Keratinocyte (primary cell): ENCODE data around the gene FES. TPM values are rescaled to one million over a fixed set of nuclear protein-coding genes. Genes with fewer than 3 reads are reported as not detected.

ENCODE experiments used
- DNase-seq: peaks from one replicate; pipeline ENCODE4 v3.0.0-alpha.2; 2011; ENCODE audit warnings: low read depth, missing footprints, low spot score
- FAIRE-seq: peaks from 2 replicates; lab custom pipeline; 2011; peaks lifted over from hg19 to GRCh38; lab: Jason Lieb, UNC
- H2AFZ ChIP-seq: 2 replicates; pipeline ENCODE4 v1.6.0; 2012; ENCODE audit warnings: low read length, control low read depth, inconsistent platforms; ENCODE audit not compliant: control insufficient read depth
- H3K27ac ChIP-seq: 2 replicates; pipeline ENCODE4 v1.5.1; 2011; ENCODE audit warnings: low read length; ENCODE audit not compliant: control insufficient read depth, insufficient read depth
- H3K27me3 ChIP-seq: 3 replicates; pipeline ENCODE4 v1.6.0; 2011; ENCODE audit warnings: low read length; ENCODE audit not compliant: control insufficient read depth, insufficient read depth; ENCODE audit errors: extremely low read depth
- H3K36me3 ChIP-seq, 2 experiments: 2 replicates in 1 of 2; 3 replicates in 1 of 2; pipeline ENCODE4 v1.5.1; 2011; ENCODE audit warnings: low read length in 2 of 2, mild to moderate bottlenecking in 1 of 2; ENCODE audit not compliant: control insufficient read depth in 2 of 2, insufficient read depth in 2 of 2; ENCODE audit errors: extremely low read depth in 1 of 2
- H3K4me1 ChIP-seq: 3 replicates; pipeline ENCODE4 v1.5.1; 2011; ENCODE audit warnings: low read length; ENCODE audit not compliant: control insufficient read depth, insufficient read depth; ENCODE audit errors: extremely low read depth
- H3K4me2 ChIP-seq: 3 replicates; pipeline ENCODE4 v1.6.0; 2011; ENCODE audit warnings: low read depth, low read length; ENCODE audit not compliant: control insufficient read depth, insufficient read depth; ENCODE audit errors: extremely low read depth
- H3K4me3 ChIP-seq, 3 experiments: fragments of 200-600 bp in 1 of 3; sonication (generic) in 1 of 3; 2 replicates in 2 of 3; 3 replicates in 1 of 3; pipeline ENCODE4 v1.5.1; 2011 to 2016; ENCODE audit warnings: low read length in 3 of 3, mild to moderate bottlenecking in 3 of 3, control low read depth in 2 of 3, inconsistent platforms in 1 of 3, low read depth in 1 of 3, mixed read lengths in 1 of 3, mixed run types in 1 of 3, moderate library complexity in 1 of 3; ENCODE audit not compliant: control insufficient read depth in 2 of 3, insufficient read depth in 2 of 3; ENCODE audit errors: extremely low read depth in 1 of 3
- H3K79me2 ChIP-seq: 2 replicates; pipeline ENCODE4 v1.6.0; 2012; ENCODE audit warnings: low read length; ENCODE audit not compliant: control insufficient read depth, insufficient read depth
- H3K9ac ChIP-seq: 3 replicates; pipeline ENCODE4 v1.6.0; 2011; ENCODE audit warnings: low read length; ENCODE audit not compliant: control insufficient read depth, insufficient read depth; ENCODE audit errors: extremely low read depth
- H3K9me1 ChIP-seq: 3 replicates; pipeline ENCODE4 v1.6.0; 2011; ENCODE audit warnings: low read length; ENCODE audit not compliant: control insufficient read depth, insufficient read depth; ENCODE audit errors: extremely low read depth
- H3K9me3 ChIP-seq: 2 replicates; pipeline ENCODE4 v1.5.1; 2012; ENCODE audit warnings: low read depth, low read length; ENCODE audit not compliant: control insufficient read depth
- H4K20me1 ChIP-seq: 3 replicates; pipeline ENCODE4 v1.6.0; 2011; ENCODE audit warnings: low read length; ENCODE audit not compliant: control insufficient read depth, insufficient read depth; ENCODE audit errors: extremely low read depth
- CTCF ChIP-seq, 3 experiments: IDR thresholded peaks in 1 of 3; conservative IDR thresholded peaks in 1 of 3; optimal IDR thresholded peaks in 1 of 3; 2 replicates in 2 of 3; 3 replicates in 1 of 3; pipeline versions ENCODE3 to v1.5.1; 2011; ENCODE audit warnings: low read length in 3 of 3, mild to moderate bottlenecking in 3 of 3, moderate library complexity in 2 of 3, control low read depth in 1 of 3, inconsistent platforms in 1 of 3; ENCODE audit not compliant: insufficient read depth in 2 of 3; ENCODE audit errors: extremely low read depth in 1 of 3
- EZH2 ChIP-seq: IDR thresholded peaks from one replicate; pipeline ENCODE4 v1.6.1; 2012; ENCODE audit warnings: inconsistent platforms, mild to moderate bottlenecking, low read length, moderate library complexity
- dilution Hi-C: fragments of 300-500 bp; cut with MboI; formaldehyde crosslinking; loops from one replicate; pipeline ENCODE4 v1.7.0; 2020; ENCODE audit warnings: low sequenced_read_pairs; ENCODE audit not compliant: extremely low pct_ligation_motif_present
- polyA plus RNA-seq, 5 experiments: library from polyadenylated mRNA; depleted of rRNA in 3 of 5; stranded (reverse) in 3 of 5; stranded (forward) in 1 of 5; unstranded in 1 of 5; fragments of >200 nt; gene quantifications; 1 replicate in 1 of 5; 2 replicates in 3 of 5; 3 replicates in 1 of 5; pipeline versions ENCODE4 v1.2.1 to v1.2.3, GENCODE V29; 2011 to 2012; ENCODE audit warnings: missing spikeins in 2 of 5, low read depth in 1 of 5, low replicate concordance in 1 of 5

FES gene
- polyA plus RNA-seq, 1 donor (not counting 4 experiments of a cell fraction or from before 2014, with no cell fraction given) = 0.34 TPM

- Histone ChIP-seq H3K9ac (no peak overlapping the region), H3K4me3 (no peak overlapping the region), H3K27me3 (no peaks in the 10 kb centered on the region), H3K79me2 (no peaks in the 10 kb centered on the region), H4K20me1 (no peaks in the 10 kb centered on the region), H3K4me1 (peaks cover 9% of the 10 kb centered on the region), H3K9me1 (no peaks in the 10 kb centered on the region), H3K4me2 (no peak overlapping the region), H3K36me3 (no peaks in the 10 kb centered on the region), H2AFZ (no peak overlapping the region), H3K27ac (no peak overlapping the region), H3K9me3 (no peaks in the 10 kb centered on the region)
- TF ChIP-seq CTCF (optimal IDR thresholded peaks at IDR 0.05 in 1 of 3, IDR thresholded peaks at IDR 0.05 in 1 of 3, conservative IDR thresholded peaks at IDR 0.05 in 1 of 3; ENCODE audit: extremely low read depth in 1 of 3, insufficient read depth in 2 of 3, low read length in 3 of 3) (no peak), EZH2 (no peak)
- FAIRE-seq = no peak
- DNase-seq = no peak
- dilution Hi-C loops = no loop called here
These were observed 47.9 kb upstream of the FES start for GRCh38 chr15:90836296-90836871.

GRCh38 chr15:90837094-90837493 lies 47.2 kb upstream of the FES start:
- TF ChIP-seq EZH2 = no peak
- peaks cover 9% of the 10 kb centered on the region for H3K4me1 ChIP-seq
- H3K27ac ChIP-seq = no peak overlapping the region
- H4K20me1 ChIP-seq = no peaks in the 10 kb centered on the region
- no peaks in the 10 kb centered on the region for H3K9me1 ChIP-seq
- no peak overlapping the region for H3K4me2 ChIP-seq
- H2AFZ ChIP-seq = no peak overlapping the region
- dilution Hi-C loops = no loop called here
- FAIRE-seq (no peak), DNase-seq (no peak)
- H3K9me3 ChIP-seq = no peaks in the 10 kb centered on the region
- H3K4me3 ChIP-seq = no peak overlapping the region
- H3K36me3 ChIP-seq = no peaks in the 10 kb centered on the region
- no peak overlapping the region for H3K9ac ChIP-seq
- H3K79me2 ChIP-seq = no peaks in the 10 kb centered on the region
- no peaks in the 10 kb centered on the region for H3K27me3 ChIP-seq

GRCh38 chr15:90838139-90838538 lies 46.2 kb upstream of the FES start:
- Histone ChIP-seq H3K4me1 (peaks cover 9% of the 10 kb centered on the region), H3K9me1 (no peaks in the 10 kb centered on the region), H3K9me3 (no peaks in the 10 kb centered on the region), H3K36me3 (no peaks in the 10 kb centered on the region), H3K4me2 (no peak overlapping the region), H3K4me3 (no peak overlapping the region), H3K27ac (no peak overlapping the region), H2AFZ (no peak overlapping the region), H3K79me2 (no peaks in the 10 kb centered on the region), H3K9ac (no peak overlapping the region), H4K20me1 (no peaks in the 10 kb centered on the region), H3K27me3 (no peaks in the 10 kb centered on the region)
- TF ChIP-seq EZH2 = no peak
- no peak for TF ChIP-seq CTCF (optimal IDR thresholded peaks at IDR 0.05 in 1 of 3, IDR thresholded peaks at IDR 0.05 in 1 of 3, conservative IDR thresholded peaks at IDR 0.05 in 1 of 3; ENCODE audit: extremely low read depth in 1 of 3, insufficient read depth in 2 of 3, low read length in 3 of 3)
- FAIRE-seq = no peak
- dilution Hi-C loops = no loop called here
- no peak for DNase-seq
